GM19099 (cell line): ENCODE data around the gene CCL4.

Experiments
- POLR2A ChIP-seq: IDR thresholded peaks from 3 replicates; pipeline ENCODE4 v1.6.1; 2011; ENCODE audit warnings: low read depth; ENCODE audit not compliant: insufficient read length; ENCODE audit errors: extremely low read depth

Gene CCL4

GRCh38 chr17:36103401-36103975 lies at the start of gene CCL4:
Gene CCL4 (plus strand): TSS chr17:36103827. CDS start chr17:36103906, 79 bp downstream.
- peak; percentile 17 for TF ChIP-seq POLR2A

GRCh38 chr17:36055171-36055570 lies 48.5 kb upstream of the CCL4 start:
- no peak for TF ChIP-seq POLR2A

GRCh38 chr17:36055921-36056520 lies 47.6 kb upstream of the CCL4 start:
- no peak for TF ChIP-seq POLR2A

- no peak for TF ChIP-seq POLR2A
Observed at GRCh38 chr17:36057911-36058310, 45.7 kb upstream of the CCL4 start.

- no peak for TF ChIP-seq POLR2A
Observed at GRCh38 chr17:36059406-36059805, 44.2 kb upstream of the CCL4 start.

- TF ChIP-seq POLR2A = no peak
Observed at GRCh38 chr17:36060816-36061215, 42.8 kb upstream of the CCL4 start.

- TF ChIP-seq POLR2A = no peak
Observed at GRCh38 chr17:36063786-36064541, 39.7 kb upstream of the CCL4 start, which contains the start of gene CCL18. Gene CCL18 (plus strand): TSS chr17:36064272. CDS start chr17:36064343, 71 bp downstream.

- no peak for TF ChIP-seq POLR2A
Observed at GRCh38 chr17:36066365-36066985, 37.2 kb upstream of the CCL4 start.

- TF ChIP-seq POLR2A = no peak
Observed at GRCh38 chr17:36068524-36068923, 35.1 kb upstream of the CCL4 start.

- no peak for TF ChIP-seq POLR2A
Observed at GRCh38 chr17:36069136-36069535, 34.5 kb upstream of the CCL4 start.

- TF ChIP-seq POLR2A = no peak
Observed at GRCh38 chr17:36070427-36070826, 33.2 kb upstream of the CCL4 start.

GRCh38 chr17:36071751-36072150 lies 31.9 kb upstream of the CCL4 start:
- TF ChIP-seq POLR2A = no peak

GRCh38 chr17:36072431-36073121 lies 31.1 kb upstream of the CCL4 start:
- TF ChIP-seq POLR2A = no peak

GRCh38 chr17:36074365-36074764 lies 29.3 kb upstream of the CCL4 start:
- no peak for TF ChIP-seq POLR2A

GRCh38 chr17:36085765-36086164 lies 17.9 kb upstream of the CCL4 start:
- no peak for TF ChIP-seq POLR2A

- TF ChIP-seq POLR2A = no peak
Observed at GRCh38 chr17:36086791-36087190, 16.8 kb upstream of the CCL4 start.

- peak; percentile 54 for TF ChIP-seq POLR2A
Observed at GRCh38 chr17:36087471-36087870, 16.2 kb upstream of the CCL4 start.
